ENCODE results near the gene MAGI1. TPM values are rescaled to one million over a fixed set of nuclear protein-coding genes. Genes with fewer than 3 reads are reported as not detected.

MAGI1 gene
- total RNA-seq, 2 donors from 2014 or later: 37.5 to 51.6 TPM

DNA sequence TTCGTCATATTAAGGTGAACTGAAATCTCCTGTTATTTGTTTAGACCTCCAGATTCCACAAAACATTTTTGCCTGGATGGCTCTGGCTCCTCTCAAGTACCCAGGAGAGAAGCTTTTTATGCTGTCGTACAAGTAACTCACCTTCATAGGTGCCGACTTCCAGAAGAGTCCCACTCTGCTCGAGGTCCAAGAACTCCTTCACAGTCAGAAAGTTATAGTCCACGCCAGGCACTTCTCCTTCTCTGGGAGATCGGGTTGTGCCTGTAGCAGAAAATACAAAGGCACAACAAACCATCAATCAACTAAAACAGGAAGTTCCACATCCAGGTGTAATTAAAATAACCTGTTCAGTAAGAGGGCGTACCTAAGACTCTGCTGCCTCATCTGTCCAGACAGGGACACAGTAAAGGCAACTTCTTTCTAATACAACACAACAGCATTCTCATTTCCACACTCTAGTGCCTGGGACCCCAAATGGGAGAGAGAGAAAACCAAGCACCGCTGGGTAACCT, 545.3 kb downstream of the MAGI1 start:
- intact Hi-C loops (cut with DNase I): no loop called here
- H3K9me3 ChIP-seq: no peaks in the 10 kb centered on the region
- no peaks in the 10 kb centered on the region for H3K27me3 ChIP-seq (replicated peaks; ENCODE audit: insufficient read depth)
- DNase-seq (ENCODE audit: low spot score): no peak
- H3K4me1 ChIP-seq (replicated peaks): peaks cover 5% of the 10 kb centered on the region
- H3K4me3 ChIP-seq: no peak overlapping the region
- TF ChIP-seq POLR2AphosphoS5 (IDR thresholded peaks at IDR 0.05): no peak
- TF ChIP-seq, protein P1, sequence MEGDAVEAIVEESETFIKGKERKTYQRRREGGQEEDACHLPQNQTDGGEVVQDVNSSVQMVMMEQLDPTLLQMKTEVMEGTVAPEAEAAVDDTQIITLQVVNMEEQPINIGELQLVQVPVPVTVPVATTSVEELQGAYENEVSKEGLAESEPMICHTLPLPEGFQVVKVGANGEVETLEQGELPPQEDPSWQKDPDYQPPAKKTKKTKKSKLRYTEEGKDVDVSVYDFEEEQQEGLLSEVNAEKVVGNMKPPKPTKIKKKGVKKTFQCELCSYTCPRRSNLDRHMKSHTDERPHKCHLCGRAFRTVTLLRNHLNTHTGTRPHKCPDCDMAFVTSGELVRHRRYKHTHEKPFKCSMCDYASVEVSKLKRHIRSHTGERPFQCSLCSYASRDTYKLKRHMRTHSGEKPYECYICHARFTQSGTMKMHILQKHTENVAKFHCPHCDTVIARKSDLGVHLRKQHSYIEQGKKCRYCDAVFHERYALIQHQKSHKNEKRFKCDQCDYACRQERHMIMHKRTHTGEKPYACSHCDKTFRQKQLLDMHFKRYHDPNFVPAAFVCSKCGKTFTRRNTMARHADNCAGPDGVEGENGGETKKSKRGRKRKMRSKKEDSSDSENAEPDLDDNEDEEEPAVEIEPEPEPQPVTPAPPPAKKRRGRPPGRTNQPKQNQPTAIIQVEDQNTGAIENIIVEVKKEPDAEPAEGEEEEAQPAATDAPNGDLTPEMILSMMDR (IDR thresholded peaks at IDR 0.05): peak in 1 of 4 experiments; percentile 4
- no peak for TF ChIP-seq POLR2A (IDR thresholded peaks at IDR 0.05)
- no peak overlapping the region for H3K27ac ChIP-seq
- no peaks in the 10 kb centered on the region for H3K36me3 ChIP-seq
- WGBS: 61% methylated on average over 8 of the region's 8 CpGs

DNA sequence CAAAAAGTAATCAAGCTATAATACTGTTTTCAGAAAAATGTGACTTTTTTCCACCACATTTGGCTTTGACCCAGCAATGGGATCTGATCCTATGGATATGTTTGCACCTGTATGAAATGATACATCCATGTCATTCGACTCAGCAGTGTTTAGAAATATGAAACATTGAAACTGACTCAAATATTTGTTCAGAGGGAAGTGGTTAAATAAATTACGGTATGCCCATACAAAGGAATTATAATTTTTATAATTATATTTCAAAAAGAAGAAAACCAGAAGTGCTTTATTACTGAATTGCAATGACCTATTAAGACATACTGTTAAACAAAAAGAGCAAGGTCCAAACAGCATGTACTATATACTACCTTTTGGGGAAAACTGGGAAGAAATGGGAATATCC, 546.5 kb downstream of the MAGI1 start:
- Histone ChIP-seq H3K4me3 (no peak overlapping the region), H3K36me3 (no peaks in the 10 kb centered on the region), H3K27me3 (replicated peaks; ENCODE audit: insufficient read depth) (no peaks in the 10 kb centered on the region), H3K27ac (no peak overlapping the region), H3K4me1 (replicated peaks) (peaks cover 5% of the 10 kb centered on the region), H3K9me3 (no peaks in the 10 kb centered on the region)
- 89% methylated on average over 2 of the region's 2 CpGs for WGBS
- no peak for DNase-seq (ENCODE audit: low spot score)
- TF ChIP-seq, protein P1 (IDR thresholded peaks at IDR 0.05): no peak
- TF ChIP-seq POLR2A (IDR thresholded peaks at IDR 0.05) (no peak), POLR2AphosphoS5 (IDR thresholded peaks at IDR 0.05) (no peak)
- intact Hi-C loops (cut with DNase I): no loop called here

- 89% methylated on average over 3 of the region's 3 CpGs for WGBS
- no peak for DNase-seq (ENCODE audit: low spot score)
- Histone ChIP-seq H3K4me1 (replicated peaks) (peaks cover 12% of the 10 kb centered on the region), H3K27me3 (replicated peaks; ENCODE audit: insufficient read depth) (no peaks in the 10 kb centered on the region), H3K36me3 (no peaks in the 10 kb centered on the region), H3K27ac (no peak overlapping the region), H3K4me3 (no peak overlapping the region), H3K9me3 (no peaks in the 10 kb centered on the region)
- intact Hi-C loops (cut with DNase I): no loop called here
- TF ChIP-seq POLR2AphosphoS5 (IDR thresholded peaks at IDR 0.05) (no peak), POLR2A (IDR thresholded peaks at IDR 0.05) (no peak)
- TF ChIP-seq, protein P1 (IDR thresholded peaks at IDR 0.05): no peak
Measured at GRCh38 chr3:65490114-65490513, 548.6 kb downstream of the MAGI1 start.

GRCh38 chr3:65489253-65489652, 549.5 kb downstream of the MAGI1 start:
- H3K36me3 ChIP-seq: no peaks in the 10 kb centered on the region
- 97% methylated on average over 2 of the region's 2 CpGs for WGBS
- TF ChIP-seq, protein P1 (IDR thresholded peaks at IDR 0.05): no peak
- TF ChIP-seq POLR2AphosphoS5 (IDR thresholded peaks at IDR 0.05) (no peak), POLR2A (IDR thresholded peaks at IDR 0.05) (no peak)

DNA sequence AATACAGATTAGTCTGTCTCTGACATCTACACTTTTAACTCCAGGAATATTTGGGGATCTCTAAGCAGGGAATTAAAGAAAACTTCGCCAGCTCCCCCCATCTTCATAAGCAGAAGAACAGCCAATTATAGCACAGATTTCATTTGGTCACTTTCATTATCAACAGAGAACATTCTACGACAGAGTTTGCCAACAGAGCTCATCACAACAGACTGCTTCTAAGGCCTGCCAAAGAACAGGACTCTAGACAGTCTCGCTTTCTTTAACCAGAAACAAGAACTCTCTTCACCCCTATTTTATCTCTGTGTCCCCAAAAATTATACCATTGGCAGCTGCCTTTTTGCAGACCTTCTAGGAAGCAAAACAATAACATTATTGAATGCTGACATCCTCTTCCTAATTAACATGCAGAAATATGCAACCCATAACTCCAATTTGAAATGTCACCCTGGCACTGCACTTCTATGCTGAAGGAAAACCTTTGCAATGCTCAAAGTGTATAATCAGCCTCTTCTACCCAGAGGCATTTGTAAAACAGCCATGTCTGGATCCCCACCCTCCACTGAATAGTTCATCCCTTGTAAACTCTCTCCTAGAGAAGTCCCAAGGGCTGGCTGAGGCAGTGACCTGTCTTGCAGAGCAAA, 552.8 kb downstream of the MAGI1 start:
- WGBS: 33% methylated on average over 3 of the region's 3 CpGs
- Histone ChIP-seq H3K36me3 (no peaks in the 10 kb centered on the region), H3K4me1 (replicated peaks) (peaks cover 16% of the 10 kb centered on the region), H3K27ac (peak overlapping the region in 1 of 2 donors; percentile 19), H3K9me3 (no peaks in the 10 kb centered on the region), H3K4me3 (no peak overlapping the region), H3K27me3 (replicated peaks; ENCODE audit: insufficient read depth) (no peaks in the 10 kb centered on the region)
- intact Hi-C loops (cut with DNase I): no loop called here
- no peak for DNase-seq (ENCODE audit: low spot score)
- no peak for TF ChIP-seq POLR2AphosphoS5 (IDR thresholded peaks at IDR 0.05)
- no peak for TF ChIP-seq POLR2A (IDR thresholded peaks at IDR 0.05)
- TF ChIP-seq, protein P1 (IDR thresholded peaks at IDR 0.05): no peak

More at GRCh38 chr3:65489253-65489652, 549.5 kb downstream of the MAGI1 start:
- Histone ChIP-seq H3K9me3 (no peaks in the 10 kb centered on the region), H3K27me3 (replicated peaks; ENCODE audit: insufficient read depth) (no peaks in the 10 kb centered on the region), H3K4me3 (no peak overlapping the region), H3K4me1 (replicated peaks) (peaks cover 13% of the 10 kb centered on the region), H3K27ac (no peak overlapping the region)
- no peak for DNase-seq (ENCODE audit: low spot score)
- intact Hi-C loops (cut with DNase I): no loop called here

All from prostate gland (tissue), 2 donors.